IMR-90 (cell line): ENCODE results near the gene PGBD5. TPM values are rescaled to one million over a fixed set of nuclear protein-coding genes. Genes with fewer than 3 reads are reported as not detected.

Source experiments
- ATAC-seq: fragments of 200-7000 bp; cut with Tn5 transposase; 2 replicates; pipeline ENCODE4 v1.9.1; 2020; ENCODE audit warnings: low read depth, mild to moderate bottlenecking, moderate library complexity
- BruUV-seq: library from RNA; stranded (reverse); fragments of 400-500 nt; replicated peaks from 2 replicates; lab custom pipeline; 2021; lab: Mats Ljungman, UMichigan
- CTCF ChIA-PET: fragments of 300-600 bp; formaldehyde crosslinking; extraction: SDS; loops from one replicate; lab custom pipeline; 2021; ENCODE audit warnings: antibody characterized with exemption; lab: Yijun Ruan, JAX
- POLR2A ChIA-PET: fragments of 300-600 bp; sonication (Branson Sonifier 250); formaldehyde crosslinking; loops from one replicate; lab custom pipeline; 2022; ENCODE audit warnings: antibody characterized with exemption; ENCODE audit not compliant: unreplicated experiment; lab: Charles Lee
- DNase-seq: peaks from one replicate; pipeline ENCODE4 v3.0.0; 2013
- H2AFZ ChIP-seq: replicated peaks from 2 replicates; pipeline ENCODE3; 2013; ENCODE audit warnings: low read length, mild to moderate bottlenecking; ENCODE audit not compliant: poor library complexity
- H2AK5ac ChIP-seq: 2 replicates; pipeline ENCODE4 v1.6.1; 2013; ENCODE audit warnings: low read depth, low read length, inconsistent platforms
- H2AK9ac ChIP-seq: replicated peaks from 2 replicates; pipeline ENCODE3; 2013; ENCODE audit warnings: mild to moderate bottlenecking, low read depth, low read length, moderate library complexity; ENCODE audit not compliant: poor library complexity
- H2BK120ac ChIP-seq: 2 replicates; pipeline ENCODE4 v1.6.1; 2013; ENCODE audit warnings: low read depth, low read length, inconsistent platforms
- H2BK15ac ChIP-seq: 3 replicates; pipeline ENCODE4 v1.6.1; 2013; ENCODE audit warnings: low read depth, low read length, inconsistent platforms
- H2BK20ac ChIP-seq: 2 replicates; pipeline ENCODE4 v1.6.1; 2013; ENCODE audit warnings: low read depth, mild to moderate bottlenecking, inconsistent platforms, low read length, moderate library complexity
- H2BK5ac ChIP-seq: 2 replicates; pipeline ENCODE4 v1.6.1; 2013; ENCODE audit warnings: mild to moderate bottlenecking, low read depth, low read length, inconsistent platforms; ENCODE audit not compliant: poor library complexity, severe bottlenecking
- H3K14ac ChIP-seq: replicated peaks from 2 replicates; pipeline ENCODE4 v1.6.1; 2013; ENCODE audit warnings: low read depth, low read length, inconsistent platforms
- H3K18ac ChIP-seq: 2 replicates; pipeline ENCODE4 v1.6.1; 2013; ENCODE audit warnings: low read depth, low read length, control low read depth
- H3K23ac ChIP-seq: 2 replicates; pipeline ENCODE4 v1.6.1; 2013; ENCODE audit warnings: low read depth, low read length, inconsistent platforms
- H3K27ac ChIP-seq: 2 replicates; pipeline ENCODE4 v1.5.1; 2013; ENCODE audit warnings: mild to moderate bottlenecking, control low read depth, low read length; ENCODE audit not compliant: insufficient read depth
- H3K27me3 ChIP-seq: 2 replicates; pipeline ENCODE4 v1.6.1; 2013; ENCODE audit warnings: low read length; ENCODE audit not compliant: control insufficient read depth, insufficient read depth
- H3K36me3 ChIP-seq: 2 replicates; pipeline ENCODE4 v1.6.1; 2013; ENCODE audit warnings: low read length, mixed read lengths; ENCODE audit not compliant: control insufficient read depth, insufficient read depth
- H3K4ac ChIP-seq: 2 replicates; pipeline ENCODE4 v1.6.1; 2013; ENCODE audit warnings: low read depth, low read length, inconsistent platforms
- H3K4me1 ChIP-seq: 2 replicates; pipeline ENCODE4 v1.6.1; 2013; ENCODE audit warnings: low read length, mixed read lengths; ENCODE audit not compliant: control insufficient read depth, insufficient read depth
- H3K4me2 ChIP-seq: 2 replicates; pipeline ENCODE4 v1.6.1; 2013; ENCODE audit warnings: low read depth, mild to moderate bottlenecking, control low read depth, low read length, moderate library complexity
- H3K4me3 ChIP-seq: 2 replicates; pipeline ENCODE4 v1.5.1; 2013; ENCODE audit warnings: low read depth, mild to moderate bottlenecking, control low read depth, low read length, moderate library complexity; ENCODE audit not compliant: insufficient read depth
- H3K56ac ChIP-seq: 2 replicates; pipeline ENCODE4 v1.6.1; 2013; ENCODE audit warnings: low read length, inconsistent platforms; ENCODE audit not compliant: insufficient read depth; ENCODE audit errors: extremely low read depth
- H3K79me1 ChIP-seq, 2 experiments: 2 replicates each; pipeline ENCODE4 v1.6.1; 2013; ENCODE audit warnings: low read length in 2 of 2, inconsistent platforms in 1 of 2, low read depth in 1 of 2
- H3K9ac ChIP-seq: 2 replicates; pipeline ENCODE4 v1.6.1; 2013; ENCODE audit warnings: low read depth, low read length, control low read depth
- H3K9me1 ChIP-seq: 2 replicates; pipeline ENCODE4 v1.6.1; 2013; ENCODE audit warnings: low read length, inconsistent platforms; ENCODE audit not compliant: insufficient read depth
- H3K9me3 ChIP-seq: 2 replicates; pipeline ENCODE4 v1.6.1; 2013; ENCODE audit warnings: low read length; ENCODE audit not compliant: control insufficient read depth, insufficient read depth
- H4K20me1 ChIP-seq: 2 replicates; pipeline ENCODE4 v1.6.1; 2013; ENCODE audit warnings: low read length, inconsistent platforms; ENCODE audit not compliant: insufficient read depth
- H4K5ac ChIP-seq: 2 replicates; pipeline ENCODE4 v1.6.1; 2013; ENCODE audit warnings: mild to moderate bottlenecking, low read depth, low read length, control low read depth
- H4K8ac ChIP-seq, 2 experiments: 2 replicates each; pipeline ENCODE4 v1.6.1; 2013; ENCODE audit warnings: low read depth in 2 of 2, low read length in 2 of 2, control low read depth in 1 of 2, inconsistent platforms in 1 of 2
- H4K91ac ChIP-seq: 2 replicates; pipeline ENCODE4 v1.6.1; 2013; ENCODE audit warnings: low read depth, low read length, inconsistent platforms; ENCODE audit not compliant: insufficient read depth
- BHLHE40 ChIP-seq: fragments of 150-350 bp; IDR thresholded peaks from 2 replicates; pipeline ENCODE4 v1.6.1; 2016; ENCODE audit warnings: mild to moderate bottlenecking, low read depth, low read length
- CEBPB ChIP-seq: IDR thresholded peaks from 2 replicates; pipeline ENCODE4 v1.6.1; 2012; ENCODE audit warnings: low read depth, low read length, improper control_type of control experiment
- CHD1 ChIP-seq: IDR thresholded peaks from 2 replicates; pipeline ENCODE4 v1.6.1; 2012; ENCODE audit warnings: low read depth, low read length, improper control_type of control experiment
- CTCF ChIP-seq: conservative IDR thresholded peaks from 2 replicates; pipeline ENCODE4 v1.5.1; 2012; ENCODE audit warnings: mild to moderate bottlenecking, low read depth, low read length, improper control_type of control experiment
- ELK1 ChIP-seq: fragments of 150-350 bp; IDR thresholded peaks from 2 replicates; pipeline ENCODE4 v1.6.1; 2016; ENCODE audit warnings: low read depth, mild to moderate bottlenecking, low read length, moderate library complexity, borderline replicate concordance
- FOS ChIP-seq: fragments of 150-350 bp; IDR thresholded peaks from 2 replicates; pipeline ENCODE4 v1.6.1; 2016; ENCODE audit warnings: low read depth, low read length
- MAFK ChIP-seq: IDR thresholded peaks from 2 replicates; pipeline ENCODE4 v1.6.1; 2012; ENCODE audit warnings: low read depth, low read length, improper control_type of control experiment
- MAZ ChIP-seq: IDR thresholded peaks from 2 replicates; pipeline ENCODE4 v1.6.1; 2012; ENCODE audit warnings: low read depth, mild to moderate bottlenecking, low read length, improper control_type of control experiment, moderate library complexity, borderline replicate concordance
- MXI1 ChIP-seq: IDR thresholded peaks from 2 replicates; pipeline ENCODE4 v1.6.1; 2012; ENCODE audit warnings: low read depth, mild to moderate bottlenecking, low read length, moderate library complexity, borderline replicate concordance
- NFE2L2 ChIP-seq: fragments of 150-350 bp; IDR thresholded peaks from 2 replicates; pipeline ENCODE4 v1.6.1; 2016; ENCODE audit warnings: low read depth, mild to moderate bottlenecking, low read length
- POLR2A ChIP-seq: IDR thresholded peaks from 2 replicates; pipeline ENCODE4 v1.6.1; 2012; ENCODE audit warnings: mild to moderate bottlenecking, low read depth, low read length
- RAD21 ChIP-seq: IDR thresholded peaks from 2 replicates; pipeline ENCODE4 v1.6.1; 2012; ENCODE audit warnings: low read length, improper control_type of control experiment
- RCOR1 ChIP-seq: IDR thresholded peaks from 2 replicates; pipeline ENCODE4 v1.6.1; 2012; ENCODE audit warnings: mild to moderate bottlenecking, low read length, improper control_type of control experiment; ENCODE audit not compliant: insufficient replicate concordance
- SMC3 ChIP-seq: fragments of 150-350 bp; IDR thresholded peaks from 2 replicates; pipeline ENCODE4 v1.6.1; 2016; ENCODE audit warnings: low read depth, mild to moderate bottlenecking, antibody characterized with exemption, low read length, moderate library complexity
- USF2 ChIP-seq: fragments of 150-350 bp; IDR thresholded peaks from 2 replicates; pipeline ENCODE4 v1.6.1; 2017; ENCODE audit warnings: mild to moderate bottlenecking, antibody characterized with exemption, low read length, low read depth
- WGBS, 2 experiments: methylation state at CpG; one replicate each; pipeline versions ENCODE4 v1.1.5 to v1.1.7; 2013; ENCODE audit warnings: missing lambda C conversion rate in 2 of 2; ENCODE audit not compliant: insufficient read length in 1 of 2; ENCODE audit errors: extremely low coverage in 2 of 2; 5-methylcytosine and 5-hydroxymethylcytosine counted together
- dilution Hi-C: fragments of 300-500 bp; cut with HindIII; formaldehyde crosslinking; loops from one replicate; pipeline ENCODE4 v1.14.3; 2018; ENCODE audit warnings: low sequenced_read_pairs; ENCODE audit not compliant: unreplicated experiment
- in situ Hi-C: fragments of 300-500 bp; cut with MboI; formaldehyde crosslinking; loops from 3 replicates; pipeline ENCODE4 v1.14.3; 2019; ENCODE audit warnings: low sequenced_read_pairs, inconsistent platforms, mixed read lengths
- intact Hi-C: fragments of 100-400 bp; cut with micrococcal nuclease; formaldehyde crosslinking; loops from 2 replicates; pipeline ENCODE4 v1.10.0; 2022
- polyA plus RNA-seq, 3 experiments: library from polyadenylated mRNA; depleted of rRNA; stranded (reverse); fragments of >200 nt; gene quantifications; 2 replicates each; pipeline ENCODE4 v1.2.3, GENCODE V29; 2012; ENCODE audit warnings: low replicate concordance in 1 of 3
- total RNA-seq: library from RNA; depleted of rRNA; stranded (reverse); fragments of >200 nt; gene quantifications from 2 replicates; pipeline ENCODE4 v1.2.3, GENCODE V29; 2012

PGBD5 gene
- total and polyA plus RNA-seq, 2 of the 4 experiments (the other 2 are of a cell fraction), result 0.18 to 0.36 TPM

- DNase-seq, result no peak
- no peak overlapping the region for H3K4ac ChIP-seq
- H3K27ac ChIP-seq, result no peak overlapping the region
- no peak overlapping the region for H4K8ac ChIP-seq
- ATAC-seq, result no peak
- no peak overlapping the region for H2BK20ac ChIP-seq
- H2AK5ac ChIP-seq, result no peak overlapping the region
- 96% methylated on average over 7 of the region's 20 CpGs; no CpG with 5 or more reads in 1 of the 2 experiments for WGBS, 2 experiments
- no peak overlapping the region for H3K4me3 ChIP-seq
- POLR2A ChIA-PET, result no interaction called here
- in situ Hi-C loops, result no loop called here
- H3K79me1 ChIP-seq, result peaks cover 5 to 7% of the 10 kb centered on the region in 2 experiments; a peak in 1 of 4 replicates
- no peak overlapping the region for H3K4me2 ChIP-seq
- H3K18ac ChIP-seq, result no peak overlapping the region
- no peak overlapping the region for H3K9ac ChIP-seq
- no TSS peak for BruUV-seq
- H2BK5ac ChIP-seq, result no peak overlapping the region
- dilution Hi-C loops, result no loop called here
- no peak overlapping the region for H2AFZ ChIP-seq
- TF ChIP-seq CHD1 (no peak), NFE2L2 (no peak), BHLHE40 (no peak), SMC3 (no peak), CTCF (no peak), POLR2A (no peak), MXI1 (no peak), ELK1 (no peak), FOS (no peak), MAFK (no peak), USF2 (no peak), MAZ (no peak), CEBPB (no peak), RCOR1 (no peak), RAD21 (no peak)
- no peak overlapping the region for H2BK120ac ChIP-seq
- intact Hi-C loops, result no loop called here
- peaks cover 33% of the 10 kb centered on the region for H3K36me3 ChIP-seq
- no peak overlapping the region for H2BK15ac ChIP-seq
- no peak overlapping the region for H4K91ac ChIP-seq
- no peak overlapping the region for H3K14ac ChIP-seq
- H2AK9ac ChIP-seq, result no peak overlapping the region
- peaks cover 3% of the 10 kb centered on the region; the same call in 1 of the 2 replicates for H3K4me1 ChIP-seq
- no peak overlapping the region for H3K56ac ChIP-seq
- H3K9me1 ChIP-seq, result no peaks in the 10 kb centered on the region
- no peaks in the 10 kb centered on the region for H3K27me3 ChIP-seq
- no peak overlapping the region for H4K5ac ChIP-seq
- H3K23ac ChIP-seq, result no peak overlapping the region
- CTCF ChIA-PET, result no interaction called here
- no peaks in the 10 kb centered on the region for H3K9me3 ChIP-seq
- no peaks in the 10 kb centered on the region for H4K20me1 ChIP-seq
Observed at GRCh38 chr1:230271300-230272035, 154.7 kb downstream of the PGBD5 start.
